ENCODE results near the gene ZNF280D. TPM values are rescaled to one million over a fixed set of nuclear protein-coding genes. Genes with fewer than 3 reads are reported as not detected.

Gene ZNF280D, protein sequence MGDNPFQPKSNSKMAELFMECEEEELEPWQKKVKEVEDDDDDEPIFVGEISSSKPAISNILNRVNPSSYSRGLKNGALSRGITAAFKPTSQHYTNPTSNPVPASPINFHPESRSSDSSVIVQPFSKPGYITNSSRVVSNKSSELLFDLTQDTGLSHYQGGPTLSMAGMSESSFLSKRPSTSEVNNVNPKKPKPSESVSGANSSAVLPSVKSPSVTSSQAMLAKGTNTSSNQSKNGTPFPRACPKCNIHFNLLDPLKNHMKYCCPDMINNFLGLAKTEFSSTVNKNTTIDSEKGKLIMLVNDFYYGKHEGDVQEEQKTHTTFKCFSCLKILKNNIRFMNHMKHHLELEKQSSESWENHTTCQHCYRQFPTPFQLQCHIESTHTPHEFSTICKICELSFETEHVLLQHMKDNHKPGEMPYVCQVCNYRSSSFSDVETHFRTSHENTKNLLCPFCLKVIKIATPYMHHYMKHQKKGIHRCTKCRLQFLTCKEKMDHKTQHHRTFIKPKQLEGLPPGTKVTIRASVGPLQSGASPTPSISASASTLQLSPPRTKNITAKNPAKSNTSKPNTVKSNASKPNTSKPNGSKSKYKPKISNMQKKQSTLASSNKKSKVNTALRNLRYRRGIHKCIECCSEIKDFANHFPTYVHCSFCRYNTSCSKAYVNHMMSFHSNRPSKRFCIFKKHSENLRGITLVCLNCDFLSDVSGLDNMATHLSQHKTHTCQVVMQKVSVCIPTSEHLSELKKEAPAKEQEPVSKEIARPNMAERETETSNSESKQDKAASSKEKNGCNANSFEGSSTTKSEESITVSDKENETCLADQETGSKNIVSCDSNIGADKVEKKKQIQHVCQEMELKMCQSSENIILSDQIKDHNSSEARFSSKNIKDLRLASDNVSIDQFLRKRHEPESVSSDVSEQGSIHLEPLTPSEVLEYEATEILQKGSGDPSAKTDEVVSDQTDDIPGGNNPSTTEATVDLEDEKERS
- total RNA-seq (2021) (21.9 and 26.8 TPM in 2 replicates), Bru-seq, nascent RNA (percentile 77 among the genes with signal in this experiment), BruChase-seq, experiment 1, labeled RNA remaining after a 2-hour chase (percentile 88 among the genes with signal in this experiment), BruChase-seq, experiment 2, labeled RNA remaining after a 6-hour chase (percentile 71 among the genes with signal in this experiment)
- long read RNA-seq, partial matches to known transcripts = 6 of 8 reads
- long read RNA-seq, other reads (novel, unspliced or antisense) = 1 of 8 reads

DNA sequence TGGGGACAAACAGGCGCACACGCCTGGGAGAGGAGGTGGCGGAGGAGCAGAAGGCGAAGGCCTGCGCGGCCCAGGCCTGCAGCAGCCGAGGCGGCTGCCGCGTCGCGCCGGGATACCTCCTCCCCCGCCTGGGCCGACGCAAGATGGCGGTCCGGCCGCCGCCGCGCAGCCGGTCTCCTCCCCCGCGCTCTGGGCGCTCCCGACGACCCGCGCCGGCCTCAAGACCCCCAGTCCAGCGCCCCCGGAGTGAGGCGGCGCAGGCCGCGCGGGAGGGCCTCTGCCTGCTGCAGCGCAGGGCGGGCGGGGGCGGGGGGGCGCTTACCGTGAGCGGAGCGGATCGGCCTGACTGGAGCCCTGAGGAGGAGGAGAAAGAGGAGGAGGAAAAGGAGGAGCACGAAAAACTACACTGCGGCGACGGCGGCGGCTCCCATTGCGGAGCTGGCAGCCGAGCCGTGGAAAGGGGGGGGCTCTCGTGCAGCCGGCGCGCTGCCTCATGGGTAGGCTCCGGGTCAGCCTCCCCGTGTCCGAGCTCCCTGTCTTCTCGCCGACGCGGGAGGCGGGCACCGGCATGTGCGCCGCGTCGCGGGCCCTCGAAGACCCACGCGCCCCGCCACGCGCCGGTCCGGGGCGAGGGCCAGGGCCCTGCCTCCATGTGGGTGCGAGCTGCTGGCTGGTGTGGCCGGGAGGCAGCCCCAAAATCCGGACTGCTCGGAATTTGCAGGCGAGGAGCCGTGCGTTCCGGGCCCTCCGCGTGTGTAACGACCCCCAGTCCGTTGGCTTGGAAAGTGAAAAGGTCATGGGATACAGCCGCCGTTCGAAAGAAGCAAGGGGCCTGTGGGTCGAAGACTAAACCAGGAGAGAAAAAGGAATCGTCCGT is at the start of gene ZNF280D:
ZNF280D (minus strand) TSS at position 374 of the 877 bp plus-strand sequence. CDS start 26,400 bp downstream, outside the sequence.
- H3K36me3 ChIP-seq (ENCODE audit: low read depth) = 0 out of 2 replicates have a peak, but pooled peaks cover 3% of the 10 kb centered on the region
- peaks cover 10% of the 10 kb centered on the region; the same call in 1 of the 2 replicates for H3K4me1 ChIP-seq (replicated peaks; ENCODE audit: insufficient read depth)
- ChIA-PET POLR2A (ENCODE audit: unreplicated experiment) (interaction anchor here (0.6 kb wide), 2 partner anchors 47 to 445 kb away, joined by 3 to 7 read pairs; no protein-coding TSS in a partner anchor), CTCF (no interaction called here)
- H3K4me2 ChIP-seq = peak within 1 kb of the TSS; percentile 80
- H3K9me2 ChIP-seq (ENCODE audit: insufficient read depth) = no peaks in the 10 kb centered on the region
- peak within 1 kb of the TSS; percentile 88 for H3K4me3 ChIP-seq
- H2AFZ ChIP-seq = peak within 1 kb of the TSS; percentile 96
- H4K20me1 ChIP-seq (ENCODE audit: insufficient read depth) = no peaks in the 10 kb centered on the region
- intact Hi-C loops (cut with micrococcal nuclease; ENCODE audit: unreplicated experiment) = loop anchor here (2.0 kb wide), 1 partner anchor 185 kb away; the partner anchor contains the start of gene TCF12
- no peaks in the 10 kb centered on the region; the same call in 1 of the 2 replicates for H3F3A ChIP-seq (ENCODE audit: insufficient read depth, low read depth)
- H3K27ac ChIP-seq = peak within 1 kb of the TSS; percentile 58
- peaks cover 6% of the 10 kb centered on the region; the same call in 1 of the 2 replicates for H3K9me3 ChIP-seq (ENCODE audit: insufficient read depth, low read depth)
- H3K27me3 ChIP-seq (ENCODE audit: insufficient read depth, low read depth) = no peaks in the 10 kb centered on the region
- TF ChIP-seq EZH2 (IDR thresholded peaks at IDR 0.05; ENCODE audit: low read depth) = no peak
- TF ChIP-seq, protein P1, sequence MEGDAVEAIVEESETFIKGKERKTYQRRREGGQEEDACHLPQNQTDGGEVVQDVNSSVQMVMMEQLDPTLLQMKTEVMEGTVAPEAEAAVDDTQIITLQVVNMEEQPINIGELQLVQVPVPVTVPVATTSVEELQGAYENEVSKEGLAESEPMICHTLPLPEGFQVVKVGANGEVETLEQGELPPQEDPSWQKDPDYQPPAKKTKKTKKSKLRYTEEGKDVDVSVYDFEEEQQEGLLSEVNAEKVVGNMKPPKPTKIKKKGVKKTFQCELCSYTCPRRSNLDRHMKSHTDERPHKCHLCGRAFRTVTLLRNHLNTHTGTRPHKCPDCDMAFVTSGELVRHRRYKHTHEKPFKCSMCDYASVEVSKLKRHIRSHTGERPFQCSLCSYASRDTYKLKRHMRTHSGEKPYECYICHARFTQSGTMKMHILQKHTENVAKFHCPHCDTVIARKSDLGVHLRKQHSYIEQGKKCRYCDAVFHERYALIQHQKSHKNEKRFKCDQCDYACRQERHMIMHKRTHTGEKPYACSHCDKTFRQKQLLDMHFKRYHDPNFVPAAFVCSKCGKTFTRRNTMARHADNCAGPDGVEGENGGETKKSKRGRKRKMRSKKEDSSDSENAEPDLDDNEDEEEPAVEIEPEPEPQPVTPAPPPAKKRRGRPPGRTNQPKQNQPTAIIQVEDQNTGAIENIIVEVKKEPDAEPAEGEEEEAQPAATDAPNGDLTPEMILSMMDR (conservative IDR thresholded peaks at IDR 0.05) = no peak
- peaks cover 40% of the 10 kb centered on the region for H3K79me2 ChIP-seq (ENCODE audit: low read depth)
- BruUV-seq (replicated peaks) = TSS peak; percentile 92
- peak; percentile 61 to 84 for DNase-seq

DNA sequence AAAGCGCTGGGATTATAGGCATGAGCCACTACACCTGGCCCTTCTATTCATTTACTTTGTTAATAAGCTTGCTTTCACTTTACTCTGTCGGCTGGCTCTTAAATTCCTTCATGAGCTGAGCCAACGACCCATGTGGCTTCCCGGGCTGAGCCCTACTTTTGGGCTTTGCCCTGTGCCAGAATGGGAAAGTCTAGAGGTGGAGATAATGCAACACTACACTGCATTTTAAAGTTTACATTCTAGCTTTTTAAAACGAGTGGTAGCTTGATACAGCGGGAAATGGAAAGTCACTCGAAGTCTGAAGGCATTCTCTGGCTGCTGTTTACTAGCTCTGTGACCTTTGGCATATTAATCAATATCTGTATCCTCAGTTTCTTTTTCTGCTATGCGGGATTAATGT is 49.0 kb upstream of the ZNF280D start:
- Histone ChIP-seq H3K4me2 (no peak overlapping the region), H3K4me3 (no peak overlapping the region), H3K36me3 (ENCODE audit: low read depth) (no peaks in the 10 kb centered on the region), H3K4me1 (replicated peaks; ENCODE audit: insufficient read depth) (no peaks in the 10 kb centered on the region), H3K9me2 (ENCODE audit: insufficient read depth) (no peaks in the 10 kb centered on the region), H3K27ac (no peak overlapping the region), H4K20me1 (ENCODE audit: insufficient read depth) (no peaks in the 10 kb centered on the region), H2AFZ (no peak overlapping the region), H3K79me2 (ENCODE audit: low read depth) (no peaks in the 10 kb centered on the region), H3K9me3 (ENCODE audit: insufficient read depth, low read depth) (no peaks in the 10 kb centered on the region), H3K27me3 (ENCODE audit: insufficient read depth, low read depth) (no peaks in the 10 kb centered on the region), H3F3A (ENCODE audit: insufficient read depth, low read depth) (no peaks in the 10 kb centered on the region)
- DNase-seq = no peak
- intact Hi-C loops (cut with micrococcal nuclease; ENCODE audit: unreplicated experiment) = no loop called here
- ChIA-PET POLR2A (ENCODE audit: unreplicated experiment) (no interaction called here), CTCF (no interaction called here)
- no TSS peak for BruUV-seq (replicated peaks)
- no peak for TF ChIP-seq EZH2 (IDR thresholded peaks at IDR 0.05; ENCODE audit: low read depth)
- TF ChIP-seq, protein P1 (conservative IDR thresholded peaks at IDR 0.05) = no peak
